ENCODE data around the gene SMPX. TPM values are rescaled to one million over a fixed set of nuclear protein-coding genes. Genes with fewer than 3 reads are reported as not detected.
A peak's percentile ranks its signal among the peaks of the same experiment; 100 is the strongest.

Gene SMPX
- total and polyA plus RNA-seq, 2 of the 4 experiments (the other 2 are of a cell fraction), result not detected

DNA sequence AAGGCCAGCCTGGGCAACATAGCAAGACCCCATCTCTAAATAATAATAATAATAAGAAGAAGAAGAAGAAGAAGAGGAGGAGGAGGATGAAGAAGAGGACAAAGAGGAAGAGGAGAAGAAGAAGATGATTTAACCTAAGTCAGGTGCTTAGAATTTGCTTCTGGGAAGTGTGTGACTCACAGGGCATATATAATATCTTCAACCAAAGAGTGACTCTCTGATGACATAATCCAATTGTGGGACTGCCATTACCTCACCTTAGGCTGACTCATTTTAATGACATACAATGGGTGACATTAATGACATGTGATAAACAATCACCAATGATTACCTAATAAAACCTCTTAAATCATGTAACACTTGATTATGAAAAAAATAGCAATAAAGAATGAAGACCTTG is 48.8 kb upstream of the SMPX start:
- Histone ChIP-seq H2BK5ac (ENCODE audit: low read depth, low read length, poor library complexity, severe bottlenecking) (no peak overlapping the region), H2BK20ac (ENCODE audit: low read depth, low read length) (no peak overlapping the region), H4K5ac (ENCODE audit: low read depth, low read length) (no peak overlapping the region), H4K91ac (ENCODE audit: insufficient read depth, low read depth, low read length) (no peak overlapping the region), H2AFZ (replicated peaks; ENCODE audit: low read length, poor library complexity) (no peak overlapping the region), H4K8ac (ENCODE audit: low read depth in 2 of 2, low read length in 2 of 2) (no peak overlapping the region), H3K18ac (ENCODE audit: low read depth, low read length) (no peak overlapping the region), H3K9ac (ENCODE audit: low read depth, low read length) (no peak overlapping the region), H3K79me1 (ENCODE audit: low read depth in 1 of 2, low read length in 2 of 2) (no peaks in the 10 kb centered on the region), H3K4me3 (ENCODE audit: insufficient read depth, low read depth, low read length) (no peak overlapping the region), H2AK9ac (replicated peaks; ENCODE audit: low read depth, low read length, poor library complexity) (no peak overlapping the region), H3K4me2 (ENCODE audit: low read depth, low read length) (no peak overlapping the region), H3K23ac (ENCODE audit: low read depth, low read length) (no peak overlapping the region), H3K27ac (ENCODE audit: insufficient read depth, low read length) (no peak overlapping the region), H4K20me1 (ENCODE audit: insufficient read depth, low read length) (no peaks in the 10 kb centered on the region), H3K4me1 (ENCODE audit: control insufficient read depth, insufficient read depth, low read length) (no peaks in the 10 kb centered on the region), H3K9me1 (ENCODE audit: insufficient read depth, low read length) (no peaks in the 10 kb centered on the region), H2AK5ac (ENCODE audit: low read depth, low read length) (no peak overlapping the region), H3K27me3 (ENCODE audit: control insufficient read depth, insufficient read depth, low read length) (peaks cover 7% of the 10 kb centered on the region; the same call in 1 of the 2 replicates), H2BK15ac (ENCODE audit: low read depth, low read length) (no peak overlapping the region), H3K9me3 (ENCODE audit: control insufficient read depth, insufficient read depth, low read length) (no peaks in the 10 kb centered on the region), H3K14ac (replicated peaks; ENCODE audit: low read depth, low read length) (no peak overlapping the region), H3K4ac (ENCODE audit: low read depth, low read length) (no peak overlapping the region), H2BK120ac (ENCODE audit: low read depth, low read length) (no peak overlapping the region), H3K36me3 (ENCODE audit: control insufficient read depth, insufficient read depth, low read length) (no peaks in the 10 kb centered on the region), H3K56ac (ENCODE audit: extremely low read depth, insufficient read depth, low read length) (no peak overlapping the region)
- ChIA-PET POLR2A (ENCODE audit: unreplicated experiment) (no interaction called here), CTCF (no interaction called here)
- ATAC-seq (ENCODE audit: low read depth), result no peak
- in situ Hi-C loops (cut with MboI; ENCODE audit: low sequenced_read_pairs) (no loop called here), dilution Hi-C loops (cut with HindIII; ENCODE audit: low sequenced_read_pairs, unreplicated experiment) (no loop called here), intact Hi-C loops (cut with micrococcal nuclease) (no loop called here)
- no peak for TF ChIP-seq FOS (IDR thresholded peaks at IDR 0.05; ENCODE audit: low read depth, low read length)
- TF ChIP-seq CEBPB (IDR thresholded peaks at IDR 0.05; ENCODE audit: low read depth, low read length), result no peak
- no peak for TF ChIP-seq NFE2L2 (IDR thresholded peaks at IDR 0.05; ENCODE audit: low read depth, low read length)
- TF ChIP-seq CHD1 (IDR thresholded peaks at IDR 0.05; ENCODE audit: low read depth, low read length), result no peak
- TF ChIP-seq, protein P1, sequence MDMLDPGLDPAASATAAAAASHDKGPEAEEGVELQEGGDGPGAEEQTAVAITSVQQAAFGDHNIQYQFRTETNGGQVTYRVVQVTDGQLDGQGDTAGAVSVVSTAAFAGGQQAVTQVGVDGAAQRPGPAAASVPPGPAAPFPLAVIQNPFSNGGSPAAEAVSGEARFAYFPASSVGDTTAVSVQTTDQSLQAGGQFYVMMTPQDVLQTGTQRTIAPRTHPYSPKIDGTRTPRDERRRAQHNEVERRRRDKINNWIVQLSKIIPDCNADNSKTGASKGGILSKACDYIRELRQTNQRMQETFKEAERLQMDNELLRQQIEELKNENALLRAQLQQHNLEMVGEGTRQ (IDR thresholded peaks at IDR 0.05; ENCODE audit: low read depth, low read length), result no peak
- no peak for TF ChIP-seq SMC3 (IDR thresholded peaks at IDR 0.05; ENCODE audit: low read depth, low read length)
- TF ChIP-seq, protein P2, sequence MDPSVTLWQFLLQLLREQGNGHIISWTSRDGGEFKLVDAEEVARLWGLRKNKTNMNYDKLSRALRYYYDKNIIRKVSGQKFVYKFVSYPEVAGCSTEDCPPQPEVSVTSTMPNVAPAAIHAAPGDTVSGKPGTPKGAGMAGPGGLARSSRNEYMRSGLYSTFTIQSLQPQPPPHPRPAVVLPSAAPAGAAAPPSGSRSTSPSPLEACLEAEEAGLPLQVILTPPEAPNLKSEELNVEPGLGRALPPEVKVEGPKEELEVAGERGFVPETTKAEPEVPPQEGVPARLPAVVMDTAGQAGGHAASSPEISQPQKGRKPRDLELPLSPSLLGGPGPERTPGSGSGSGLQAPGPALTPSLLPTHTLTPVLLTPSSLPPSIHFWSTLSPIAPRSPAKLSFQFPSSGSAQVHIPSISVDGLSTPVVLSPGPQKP (IDR thresholded peaks at IDR 0.05; ENCODE audit: borderline replicate concordance, low read depth, low read length), result no peak
- no peak for TF ChIP-seq BHLHE40 (IDR thresholded peaks at IDR 0.05; ENCODE audit: low read depth, low read length)
- TF ChIP-seq MAZ (IDR thresholded peaks at IDR 0.05; ENCODE audit: borderline replicate concordance, low read depth, low read length), result no peak
- TF ChIP-seq RAD21 (IDR thresholded peaks at IDR 0.05; ENCODE audit: low read length), result no peak
- no peak for TF ChIP-seq RFX5 (IDR thresholded peaks at IDR 0.05; ENCODE audit: low read depth, low read length)
- TF ChIP-seq MAFK (IDR thresholded peaks at IDR 0.05; ENCODE audit: low read depth, low read length), result no peak
- TF ChIP-seq RCOR1 (IDR thresholded peaks at IDR 0.05; ENCODE audit: insufficient replicate concordance, low read length), result no peak
- TF ChIP-seq, protein P3, sequence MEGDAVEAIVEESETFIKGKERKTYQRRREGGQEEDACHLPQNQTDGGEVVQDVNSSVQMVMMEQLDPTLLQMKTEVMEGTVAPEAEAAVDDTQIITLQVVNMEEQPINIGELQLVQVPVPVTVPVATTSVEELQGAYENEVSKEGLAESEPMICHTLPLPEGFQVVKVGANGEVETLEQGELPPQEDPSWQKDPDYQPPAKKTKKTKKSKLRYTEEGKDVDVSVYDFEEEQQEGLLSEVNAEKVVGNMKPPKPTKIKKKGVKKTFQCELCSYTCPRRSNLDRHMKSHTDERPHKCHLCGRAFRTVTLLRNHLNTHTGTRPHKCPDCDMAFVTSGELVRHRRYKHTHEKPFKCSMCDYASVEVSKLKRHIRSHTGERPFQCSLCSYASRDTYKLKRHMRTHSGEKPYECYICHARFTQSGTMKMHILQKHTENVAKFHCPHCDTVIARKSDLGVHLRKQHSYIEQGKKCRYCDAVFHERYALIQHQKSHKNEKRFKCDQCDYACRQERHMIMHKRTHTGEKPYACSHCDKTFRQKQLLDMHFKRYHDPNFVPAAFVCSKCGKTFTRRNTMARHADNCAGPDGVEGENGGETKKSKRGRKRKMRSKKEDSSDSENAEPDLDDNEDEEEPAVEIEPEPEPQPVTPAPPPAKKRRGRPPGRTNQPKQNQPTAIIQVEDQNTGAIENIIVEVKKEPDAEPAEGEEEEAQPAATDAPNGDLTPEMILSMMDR (conservative IDR thresholded peaks at IDR 0.05; ENCODE audit: low read depth, low read length), result no peak
- no peak for TF ChIP-seq MXI1 (IDR thresholded peaks at IDR 0.05; ENCODE audit: borderline replicate concordance, low read depth, low read length)
- TF ChIP-seq POLR2A (IDR thresholded peaks at IDR 0.05; ENCODE audit: low read depth, low read length), result no peak
- peak; percentile 1 for DNase-seq
- BruUV-seq (replicated peaks), result no TSS peak
